Mammary microvascular endothelial cell (primary cell): ENCODE measurements around the gene ZNF284. TPM values are rescaled to one million over a fixed set of nuclear protein-coding genes. Genes with fewer than 3 reads are reported as not detected.

Experiments
- total RNA-seq: library from RNA; depleted of rRNA; stranded (reverse); fragments of >200 nt; gene quantifications from 2 replicates; pipeline ENCODE4 v1.2.3, GENCODE V29; 2015

ZNF284 gene
- 0.73 and 0.98 TPM in 2 replicates for total RNA-seq

DNA sequence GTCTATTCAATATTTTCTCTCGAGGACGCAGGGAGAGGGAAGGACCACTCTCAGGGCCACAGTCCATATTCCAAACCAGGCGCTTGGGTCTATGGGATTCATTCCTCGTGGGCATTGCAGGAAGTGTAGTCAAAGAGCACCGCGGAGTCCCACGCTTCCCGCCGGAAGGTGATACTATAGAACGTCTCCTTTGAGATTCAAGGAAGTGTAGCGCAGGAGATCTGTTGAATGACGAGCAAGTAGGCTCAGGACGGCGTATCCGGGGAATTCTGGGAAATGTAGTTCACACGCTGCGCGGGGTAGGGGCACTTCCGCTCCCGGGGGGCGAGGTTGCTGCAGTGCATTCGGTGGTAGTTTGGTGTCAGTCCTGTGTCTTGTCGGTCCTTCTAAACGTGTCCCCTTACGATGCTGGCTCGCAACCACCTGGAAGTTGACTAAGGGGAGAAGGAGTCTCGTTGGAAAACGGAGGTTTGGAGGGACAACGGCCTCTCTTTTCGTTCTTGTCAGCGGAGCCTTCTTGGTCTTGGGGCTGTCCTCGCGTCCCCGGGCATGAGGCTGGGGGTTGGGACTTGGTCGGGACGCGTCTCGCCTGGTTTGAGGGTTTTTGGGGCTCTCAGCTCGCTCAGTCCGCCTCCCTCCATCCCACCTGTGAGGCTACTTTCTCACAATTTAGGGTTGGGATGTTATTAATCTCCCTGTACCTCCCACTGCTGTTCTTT lies at the start of gene ZNF284:
TSS of gene ZNF284 (plus strand) at position 336 of the 719 bp plus-strand sequence. CDS start 4,231 bp downstream, outside the sequence.

GRCh38 chr19:44025217-44025936 lies 46.6 kb upstream of the ZNF284 start, which contains the start of gene ZNF222:
Gene ZNF222, plus strand, starts transcription at chr19:44025379. Its CDS starts 58 bp downstream, at chr19:44025437.

GRCh38 chr19:44051650-44052402 lies 20.1 kb upstream of the ZNF284 start, which contains the start of gene ZNF223:
Gene ZNF223, plus strand, starts transcription at chr19:44052036. Its CDS starts 3,141 bp downstream, at chr19:44055177.

GRCh38 chr19:44093931-44094765 lies 22.2 kb downstream of the ZNF284 start, which contains the start of gene ZNF224:
Gene ZNF224, plus strand, starts transcription at chr19:44094361. Its CDS starts 3,513 bp downstream, at chr19:44097874.

GRCh38 chr19:44113138-44113783 lies 41.3 kb downstream of the ZNF284 start, which contains the start of gene ZNF225:
Gene ZNF225, plus strand, starts transcription at chr19:44113399. Its CDS starts 2,429 bp downstream, at chr19:44115828.

Other genes with a start within 250 kb of the ZNF284 start
- 2.5 and 2.7 TPM in 2 replicates for gene ZNF283, start 244.8 kb upstream of the ZNF284 start, total RNA-seq
- 1.3 and 3.4 TPM in 2 replicates for gene ZNF404, start 188.2 kb upstream of the ZNF284 start, total RNA-seq
- gene ZNF45, start 136.9 kb upstream of the ZNF284 start, total RNA-seq = 4.3 and 6.8 TPM in 2 replicates
- gene ZNF221, start 120.9 kb upstream of the ZNF284 start, total RNA-seq = 2.4 and 3.3 TPM in 2 replicates
- gene ZNF155, start 88.0 kb upstream of the ZNF284 start, total RNA-seq = 2.6 and 6.1 TPM in 2 replicates
- gene ZNF230, start 69.2 kb upstream of the ZNF284 start, total RNA-seq = 0.94 and 1.4 TPM in 2 replicates
- gene ZNF222, start 46.8 kb upstream of the ZNF284 start, total RNA-seq = 1.4 and 1.8 TPM in 2 replicates
- 2.3 and 2.5 TPM in 2 replicates for gene ZNF223, start 20.1 kb upstream of the ZNF284 start, total RNA-seq
- gene ZNF224, start 22.2 kb downstream of the ZNF284 start, total RNA-seq = 7.4 and 8.3 TPM in 2 replicates
- 1.1 and 1.9 TPM in 2 replicates for gene ZNF225, start 41.2 kb downstream of the ZNF284 start, total RNA-seq
- 5.2 and 5.5 TPM in 2 replicates for gene ZNF234, start 69.4 kb downstream of the ZNF284 start, total RNA-seq
- gene ZNF226, start 92.9 kb downstream of the ZNF284 start, total RNA-seq = 7.9 and 15.5 TPM in 2 replicates
- 3.1 and 5.6 TPM in 2 replicates for gene ZNF227, start 140.4 kb downstream of the ZNF284 start, total RNA-seq
- gene ZNF233, start 187.7 kb downstream of the ZNF284 start, total RNA-seq = 0.13 and 1.0 TPM in 2 replicates
- 0.47 and 0.69 TPM in 2 replicates for gene ZNF235, start 232.9 kb downstream of the ZNF284 start, total RNA-seq